Endothelial cell of umbilical vein (primary cell): ENCODE measurements around the gene OGDH. TPM values are rescaled to one million over a fixed set of nuclear protein-coding genes. Genes with fewer than 3 reads are reported as not detected.

ENCODE experiments used
- BruUV-seq: library from RNA; stranded (reverse); fragments of 400-500 nt; replicated peaks from 2 replicates; lab custom pipeline; 2021; lab: Mats Ljungman, UMichigan
- CTCF ChIA-PET: fragments of 300-600, 350-600 bp; sonication (Branson Sonifier 250); formaldehyde crosslinking; loops from one replicate; lab custom pipeline; 2021; ENCODE audit warnings: antibody characterized with exemption, inconsistent platforms; lab: Charles Lee
- POLR2A ChIA-PET: fragments of 300-600, 350-600 bp; sonication (Branson Sonifier 250); formaldehyde crosslinking; loops from one replicate; lab custom pipeline; 2021; ENCODE audit warnings: antibody characterized with exemption, inconsistent platforms; lab: Charles Lee
- DNase-seq: peaks from one replicate; pipeline ENCODE4 v3.0.0-alpha.2; 2011; ENCODE audit warnings: low read depth, low spot score
- FAIRE-seq: peaks from 2 replicates; lab custom pipeline; 2011; peaks lifted over from hg19 to GRCh38; lab: Jason Lieb, UNC
- H2AFZ ChIP-seq: 2 replicates; pipeline ENCODE4 v1.6.0; 2012; ENCODE audit warnings: low read depth, low read length, control low read depth, inconsistent platforms
- H3K27ac ChIP-seq: 2 replicates; pipeline ENCODE4 v1.5.1; 2011; ENCODE audit warnings: low read depth, mild to moderate bottlenecking, control low read depth, low read length, moderate library complexity; ENCODE audit not compliant: insufficient read depth
- H3K27me3 ChIP-seq, 2 experiments: 2 replicates each; pipeline versions ENCODE4 v1.6.0 to v1.6.1; 2011; ENCODE audit warnings: low read length in 2 of 2, mixed read lengths in 1 of 2; ENCODE audit not compliant: control insufficient read depth in 2 of 2, insufficient read depth in 2 of 2
- H3K36me3 ChIP-seq, 2 experiments: 2 replicates in 1 of 2; 3 replicates in 1 of 2; pipeline ENCODE4 v1.5.1; 2011; ENCODE audit warnings: low read length in 2 of 2, mild to moderate bottlenecking in 1 of 2, moderate library complexity in 1 of 2; ENCODE audit not compliant: control insufficient read depth in 2 of 2, insufficient read depth in 2 of 2; ENCODE audit errors: extremely low read depth in 1 of 2
- H3K4me1 ChIP-seq: 3 replicates; pipeline ENCODE4 v1.5.1; 2011; ENCODE audit warnings: mild to moderate bottlenecking, low read length; ENCODE audit not compliant: control insufficient read depth, insufficient read depth; ENCODE audit errors: extremely low read depth
- H3K4me2 ChIP-seq: 2 replicates; pipeline ENCODE4 v1.6.1; 2011; ENCODE audit warnings: low read length, control low read depth, mixed read lengths; ENCODE audit not compliant: insufficient read depth
- H3K4me3 ChIP-seq, 3 experiments: fragments of 200-600 bp in 1 of 3; sonication (generic), shearing (Covaris generic) in 1 of 3; replicated peaks in 1 of 3; 2 replicates each; pipeline ENCODE4 v1.5.1; 2011 to 2016; ENCODE audit warnings: control low read depth in 3 of 3, low read length in 3 of 3, mild to moderate bottlenecking in 2 of 3, inconsistent platforms in 1 of 3, low read depth in 1 of 3, moderate library complexity in 1 of 3; ENCODE audit not compliant: insufficient read depth in 1 of 3
- H3K79me2 ChIP-seq: 2 replicates; pipeline ENCODE4 v1.6.0; 2012; ENCODE audit warnings: low read length, inconsistent platforms; ENCODE audit not compliant: control insufficient read depth, insufficient read depth
- H3K9ac ChIP-seq: replicated peaks from 2 replicates; pipeline ENCODE3; 2011; ENCODE audit warnings: low read length, control low read depth; ENCODE audit not compliant: insufficient read depth; ENCODE audit errors: extremely low read depth
- H3K9me1 ChIP-seq: replicated peaks from 3 replicates; pipeline ENCODE4 v1.6.0; 2011; ENCODE audit warnings: mild to moderate bottlenecking, low read length; ENCODE audit not compliant: control insufficient read depth, insufficient read depth; ENCODE audit errors: extremely low read depth
- H3K9me3 ChIP-seq: replicated peaks from 2 replicates; pipeline ENCODE4 v1.5.1; 2012; ENCODE audit warnings: low read length, inconsistent platforms; ENCODE audit not compliant: control insufficient read depth, insufficient read depth
- H4K20me1 ChIP-seq: replicated peaks from 2 replicates; pipeline ENCODE3; 2011; ENCODE audit warnings: mild to moderate bottlenecking, low read length; ENCODE audit not compliant: control insufficient read depth, insufficient read depth; ENCODE audit errors: extremely low read depth
- EZH2 ChIP-seq: IDR thresholded peaks from 2 replicates; pipeline ENCODE4 v1.6.1; 2012; ENCODE audit warnings: borderline replicate concordance, low read depth, mild to moderate bottlenecking, moderate library complexity, low read length, inconsistent platforms; ENCODE audit not compliant: severe bottlenecking
- FOS ChIP-seq: IDR thresholded peaks from 2 replicates; pipeline ENCODE4 v1.6.1; 2011; ENCODE audit warnings: mild to moderate bottlenecking, low read length, moderate library complexity, borderline replicate concordance; ENCODE audit not compliant: insufficient read depth
- GATA2 ChIP-seq: IDR thresholded peaks from 2 replicates; pipeline ENCODE4 v1.7.0; 2011; ENCODE audit warnings: low read depth, mild to moderate bottlenecking, moderate library complexity, mixed read lengths, low read length; ENCODE audit not compliant: insufficient read length, insufficient read depth
- JUN ChIP-seq: IDR thresholded peaks from 2 replicates; pipeline ENCODE4 v1.6.1; 2011; ENCODE audit warnings: borderline replicate concordance, low read depth; ENCODE audit not compliant: insufficient read length, insufficient read depth
- MAX ChIP-seq: IDR thresholded peaks from 2 replicates; pipeline ENCODE4 v1.6.1; 2011; ENCODE audit not compliant: insufficient read depth, insufficient read length
- MYC ChIP-seq: IDR thresholded peaks from one replicate; pipeline ENCODE4 v1.6.1; 2011; ENCODE audit warnings: mild to moderate bottlenecking, low read depth, low read length
- POLR2A ChIP-seq: IDR thresholded peaks from 2 replicates; pipeline ENCODE4 v1.6.1; 2012; ENCODE audit warnings: low read depth, mild to moderate bottlenecking, control low read depth, low read length
- POLR2AphosphoS5 ChIP-seq: IDR thresholded peaks from 2 replicates; pipeline ENCODE4 v1.6.1; 2012; ENCODE audit warnings: low read depth, mild to moderate bottlenecking, control low read depth, low read length, moderate library complexity; ENCODE audit not compliant: insufficient read depth
- dilution Hi-C: fragments of 300-500 bp; cut with MboI; formaldehyde crosslinking; loops from one replicate; pipeline ENCODE4 v1.15.0; 2019; ENCODE audit warnings: low sequenced_read_pairs; ENCODE audit not compliant: extremely low pct_ligation_motif_present
- intact Hi-C: fragments of 100-400 bp; cut with micrococcal nuclease; formaldehyde crosslinking; loops from one replicate; pipeline ENCODE4 v1.10.0; 2022
- polyA plus RNA-seq, 4 experiments: library from polyadenylated mRNA; depleted of rRNA in 3 of 4; stranded (reverse) in 3 of 4; unstranded in 1 of 4; fragments of >200 nt; gene quantifications; 2 replicates each; pipeline versions ENCODE4 v1.2.1 to v1.2.3, GENCODE V29; 2011 to 2012; ENCODE audit warnings: missing spikeins in 1 of 4
- total RNA-seq: library from RNA; stranded (reverse); gene quantifications from 2 replicates; pipeline ENCODE4 v1.2.3, GENCODE V29; 2021
- TF ChIP-seq, protein P1 (sequence below), 2 donors: IDR thresholded peaks; 1 replicate in 1 of 2; 2 replicates in 1 of 2; pipeline ENCODE4 v1.5.1; 2011; ENCODE audit warnings: low read length in 2 of 2, mild to moderate bottlenecking in 2 of 2, moderate library complexity in 2 of 2, control low read depth in 1 of 2, inconsistent platforms in 1 of 2, low read depth in 1 of 2; ENCODE audit not compliant: insufficient read depth in 1 of 2; ENCODE audit errors: extremely low read depth in 1 of 2

OGDH gene
- total and polyA plus RNA-seq, 2 donors (not counting 3 experiments of a cell fraction or from before 2014, with no cell fraction given), result 88.9 to 92.9 TPM

- H3K4me1 ChIP-seq, result peaks cover 11% of the 10 kb centered on the region
- no peaks in the 10 kb centered on the region for H3K36me3 ChIP-seq
- FAIRE-seq (no peak), DNase-seq (no peak)
- no peak overlapping the region for H2AFZ ChIP-seq
- no peaks in the 10 kb centered on the region for H3K9me1 ChIP-seq
- no TSS peak for BruUV-seq
- H3K4me3 ChIP-seq, result no peak overlapping the region
- dilution Hi-C loops (no loop called here), intact Hi-C loops (no loop called here)
- POLR2A ChIA-PET, result no interaction called here
- TF ChIP-seq JUN, result no peak
- TF ChIP-seq GATA2, result no peak
- TF ChIP-seq POLR2AphosphoS5, result no peak
- no peak for TF ChIP-seq FOS
- TF ChIP-seq, protein P1, sequence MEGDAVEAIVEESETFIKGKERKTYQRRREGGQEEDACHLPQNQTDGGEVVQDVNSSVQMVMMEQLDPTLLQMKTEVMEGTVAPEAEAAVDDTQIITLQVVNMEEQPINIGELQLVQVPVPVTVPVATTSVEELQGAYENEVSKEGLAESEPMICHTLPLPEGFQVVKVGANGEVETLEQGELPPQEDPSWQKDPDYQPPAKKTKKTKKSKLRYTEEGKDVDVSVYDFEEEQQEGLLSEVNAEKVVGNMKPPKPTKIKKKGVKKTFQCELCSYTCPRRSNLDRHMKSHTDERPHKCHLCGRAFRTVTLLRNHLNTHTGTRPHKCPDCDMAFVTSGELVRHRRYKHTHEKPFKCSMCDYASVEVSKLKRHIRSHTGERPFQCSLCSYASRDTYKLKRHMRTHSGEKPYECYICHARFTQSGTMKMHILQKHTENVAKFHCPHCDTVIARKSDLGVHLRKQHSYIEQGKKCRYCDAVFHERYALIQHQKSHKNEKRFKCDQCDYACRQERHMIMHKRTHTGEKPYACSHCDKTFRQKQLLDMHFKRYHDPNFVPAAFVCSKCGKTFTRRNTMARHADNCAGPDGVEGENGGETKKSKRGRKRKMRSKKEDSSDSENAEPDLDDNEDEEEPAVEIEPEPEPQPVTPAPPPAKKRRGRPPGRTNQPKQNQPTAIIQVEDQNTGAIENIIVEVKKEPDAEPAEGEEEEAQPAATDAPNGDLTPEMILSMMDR (IDR thresholded peaks at IDR 0.05; ENCODE audit: extremely low read depth in 1 of 2, insufficient read depth in 1 of 2, low read depth in 1 of 2, low read length in 2 of 2), result no peak
- no peak for TF ChIP-seq EZH2
- no peak for TF ChIP-seq POLR2A
- no peak for TF ChIP-seq MAX
- TF ChIP-seq MYC, result no peak
- no peak overlapping the region for H3K4me2 ChIP-seq
- H4K20me1 ChIP-seq, result no peaks in the 10 kb centered on the region
- CTCF ChIA-PET, result interaction anchor here (0.7 kb wide), 1 partner anchor 12 kb away, joined by 4 read pairs; no protein-coding TSS in a partner anchor
- H3K27me3 ChIP-seq, result peaks cover 2 to 6% of the 10 kb centered on the region in 2 experiments
- no peak overlapping the region for H3K27ac ChIP-seq
- H3K79me2 ChIP-seq, result peaks cover 13% of the 10 kb centered on the region
- H3K9me3 ChIP-seq, result no peaks in the 10 kb centered on the region
- H3K9ac ChIP-seq, result no peak overlapping the region
Observed at GRCh38 chr7:44603193-44603592, 3.2 kb upstream of the OGDH start.
